ENCODE data around the gene STOML1. TPM values are rescaled to one million over a fixed set of nuclear protein-coding genes. Genes with fewer than 3 reads are reported as not detected.

STOML1 gene
- total RNA-seq, 1 experiment from 2014 or later = 5.0 TPM

GRCh38 chr15:73934281-73934680, 57.8 kb downstream of the STOML1 start:
- Histone ChIP-seq H3K9me2 (ENCODE audit: insufficient read depth) (no peaks in the 10 kb centered on the region), H3K27me3 (ENCODE audit: insufficient read depth, low read length) (no peaks in the 10 kb centered on the region), H3K27ac (ENCODE audit: low read depth, low read length) (no peak overlapping the region), H3K4me1 (ENCODE audit: control insufficient read depth in 1 of 2, insufficient read depth in 2 of 2, low read length in 2 of 2) (peaks cover 0 to under 1% of the 10 kb centered on the region in 2 experiments; a peak in 2 of 4 replicates), H4K20me1 (ENCODE audit: insufficient read depth) (no peaks in the 10 kb centered on the region), H3K9ac (ENCODE audit: low read length) (no peak overlapping the region), H3K36me3 (ENCODE audit: control insufficient read depth in 1 of 2, insufficient read depth in 2 of 2, low read length in 2 of 2) (no peaks in the 10 kb centered on the region), H3K79me2 (ENCODE audit: insufficient read depth, low read length) (no peaks in the 10 kb centered on the region), H3K4me2 (ENCODE audit: low read length) (no peak overlapping the region), H3K9me3 (ENCODE audit: control insufficient read depth in 1 of 2, insufficient read depth in 1 of 2, low read depth in 1 of 2, low read length in 2 of 2) (no peaks in the 10 kb centered on the region), H3K4me3 (replicated peaks in 1 of 2; ENCODE audit: low read depth in 1 of 2, low read length in 2 of 2) (no peak overlapping the region), H2AFZ (ENCODE audit: low read depth, low read length, poor library complexity, severe bottlenecking) (no peak overlapping the region)
- ATAC-seq (no peak), DNase-seq (ENCODE audit: low read depth, low spot score) (no peak)
- intact Hi-C loops (cut with micrococcal nuclease) = no loop called here
- BruUV-seq (replicated peaks) = no TSS peak
- RAD21 ChIA-PET (ENCODE audit: low non-redundant PET in 1 of 2, low total read pairs in 2 of 2, uncharacterized antibody in 2 of 2, unreplicated experiment in 2 of 2) = no interaction called here
- POLR2A ChIA-PET = no interaction called here
- CTCF ChIA-PET = no interaction called here
- no peak for TF ChIP-seq ZFX (IDR thresholded peaks at IDR 0.05)
- TF ChIP-seq TCF7L2 (IDR thresholded peaks at IDR 0.05; ENCODE audit: borderline replicate concordance, extremely low read depth, insufficient read depth, insufficient read length) = no peak
- no peak for TF ChIP-seq ZNF274 (IDR thresholded peaks at IDR 0.05; ENCODE audit: low read depth, low read length)
- no peak for TF ChIP-seq EZH2phosphoT487 (IDR thresholded peaks at IDR 0.05; ENCODE audit: borderline replicate concordance)
- TF ChIP-seq POLR2A (IDR thresholded peaks at IDR 0.05; ENCODE audit: borderline replicate concordance, extremely low read depth, insufficient read depth, insufficient read length) = no peak
- no peak for TF ChIP-seq JUND (IDR thresholded peaks at IDR 0.05)
- TF ChIP-seq ZBTB33 (IDR thresholded peaks at IDR 0.05; ENCODE audit: extremely low read depth, insufficient replicate concordance, low read length) = no peak
- TF ChIP-seq CBX3 (IDR thresholded peaks at IDR 0.05; ENCODE audit: low read depth) = no peak
- no peak for TF ChIP-seq EGR1 (IDR thresholded peaks at IDR 0.05; ENCODE audit: low read depth)
- TF ChIP-seq, protein P1, sequence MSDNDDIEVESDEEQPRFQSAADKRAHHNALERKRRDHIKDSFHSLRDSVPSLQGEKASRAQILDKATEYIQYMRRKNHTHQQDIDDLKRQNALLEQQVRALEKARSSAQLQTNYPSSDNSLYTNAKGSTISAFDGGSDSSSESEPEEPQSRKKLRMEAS (IDR thresholded peaks at IDR 0.05) = no peak
- no peak for TF ChIP-seq ATF3 (IDR thresholded peaks at IDR 0.05)
- no peak for TF ChIP-seq ELF1 (IDR thresholded peaks at IDR 0.05; ENCODE audit: borderline replicate concordance, low read depth)
- TF ChIP-seq SP1 (IDR thresholded peaks at IDR 0.05; ENCODE audit: low read depth) = no peak
- TF ChIP-seq SRF (IDR thresholded peaks at IDR 0.05; ENCODE audit: low read depth) = no peak
- TF ChIP-seq POLR2AphosphoS5 (IDR thresholded peaks at IDR 0.05; ENCODE audit: low read depth, low read length) = no peak
- TF ChIP-seq YY1 (IDR thresholded peaks at IDR 0.05; ENCODE audit: extremely low read depth, insufficient replicate concordance, low read depth, low read length) = no peak
- TF ChIP-seq REST (IDR thresholded peaks at IDR 0.05; ENCODE audit: low read depth) = no peak
- TF ChIP-seq CTCF (IDR thresholded peaks at IDR 0.05 in 2 of 3, conservative IDR thresholded peaks at IDR 0.05 in 1 of 3; ENCODE audit: borderline replicate concordance in 1 of 3, insufficient read depth in 1 of 3, low read depth in 2 of 3, low read length in 2 of 3) = no peak
- no peak for TF ChIP-seq FOSL1 (IDR thresholded peaks at IDR 0.05; ENCODE audit: low read depth)

Measured in HCT116 (cell line).